Stimulated activated CD4-positive, alpha-beta T cell treated with anti-CD3 and anti-CD28 coated beads, Interleukin-2, amount 100 ng/mL, for 24 hours (primary cell): ENCODE data around the gene ZNFX1.
"Not testable (repeated sequence)": the region's sequence is repeated elsewhere in the genome, so short reads cannot be mapped to it uniquely, and the experiment has no call there.

Experiments used
- DNase-seq, 2 donors: peaks; one replicate each; pipeline ENCODE4 v3.0.0-alpha.2; 2020

The ZNFX1 gene

GRCh38 chr20:49207076-49207475 lies 70.8 kb downstream of the ZNFX1 start:
- no peak for DNase-seq

DNA sequence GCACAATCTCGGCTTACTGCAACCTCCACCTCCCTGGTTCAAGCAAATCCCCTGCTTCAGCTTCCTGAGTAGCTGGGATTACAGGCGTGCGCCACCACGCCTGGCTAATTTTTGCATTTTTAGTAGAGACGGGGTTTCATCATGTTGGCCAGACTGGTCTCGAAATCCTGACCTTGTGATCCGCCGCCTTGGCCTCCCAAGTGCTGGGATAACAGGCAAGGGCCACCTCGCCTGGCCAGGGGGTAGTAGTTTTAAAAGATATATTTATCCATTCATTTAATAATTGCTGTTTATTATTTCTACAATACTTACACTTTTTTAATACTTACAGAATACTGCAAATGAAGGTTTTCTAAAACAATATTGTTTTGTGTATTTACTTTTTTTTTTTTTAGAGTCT lies 74.1 kb downstream of the ZNFX1 start:
- no peak for DNase-seq

DNA sequence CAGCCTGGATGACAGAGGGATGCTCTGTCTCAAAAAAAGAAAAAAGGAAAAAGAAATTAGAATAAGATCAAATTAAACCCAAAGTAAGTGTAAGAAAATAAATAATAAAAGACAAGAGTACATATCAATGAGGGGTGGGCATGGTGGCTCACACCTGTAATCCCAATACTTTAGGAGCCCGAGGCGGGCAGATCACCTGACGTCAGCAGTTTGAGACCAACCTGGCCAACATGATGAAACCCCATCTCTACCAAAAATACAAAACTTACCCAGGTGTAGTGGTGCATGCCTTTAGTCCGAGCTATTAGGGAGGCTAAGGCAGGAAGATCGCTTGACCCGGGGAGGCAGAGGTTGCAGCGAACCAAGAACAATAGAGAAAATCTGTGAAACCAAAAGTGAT lies 74.8 kb downstream of the ZNFX1 start:
- no peak for DNase-seq

GRCh38 chr20:49199729-49200293 lies 78.0 kb downstream of the ZNFX1 start:
- no peak for DNase-seq

- not testable (repeated sequence) for DNase-seq
Measured at GRCh38 chr20:49192944-49193518, 84.8 kb downstream of the ZNFX1 start.
